HG03432 (cell line): ENCODE results near the gene ZNF598.
A peak's percentile ranks its signal among the peaks of the same experiment; 100 is the strongest.
"Not testable (repeated sequence)": the region's sequence is repeated elsewhere in the genome, so short reads cannot be mapped to it uniquely, and the experiment has no call there.

ENCODE experiments used
- ATAC-seq: cut with Tn5 transposase; IDR thresholded peaks from one replicate; pipeline ENCODE4 v1.9.1; 2021; ENCODE audit warnings: mild to moderate bottlenecking, moderate library complexity; ENCODE audit not compliant: unreplicated experiment

The ZNF598 gene

GRCh38 chr16:1960665-1961630, 48.7 kb downstream of the ZNF598 start:
- no peak for ATAC-seq

DNA sequence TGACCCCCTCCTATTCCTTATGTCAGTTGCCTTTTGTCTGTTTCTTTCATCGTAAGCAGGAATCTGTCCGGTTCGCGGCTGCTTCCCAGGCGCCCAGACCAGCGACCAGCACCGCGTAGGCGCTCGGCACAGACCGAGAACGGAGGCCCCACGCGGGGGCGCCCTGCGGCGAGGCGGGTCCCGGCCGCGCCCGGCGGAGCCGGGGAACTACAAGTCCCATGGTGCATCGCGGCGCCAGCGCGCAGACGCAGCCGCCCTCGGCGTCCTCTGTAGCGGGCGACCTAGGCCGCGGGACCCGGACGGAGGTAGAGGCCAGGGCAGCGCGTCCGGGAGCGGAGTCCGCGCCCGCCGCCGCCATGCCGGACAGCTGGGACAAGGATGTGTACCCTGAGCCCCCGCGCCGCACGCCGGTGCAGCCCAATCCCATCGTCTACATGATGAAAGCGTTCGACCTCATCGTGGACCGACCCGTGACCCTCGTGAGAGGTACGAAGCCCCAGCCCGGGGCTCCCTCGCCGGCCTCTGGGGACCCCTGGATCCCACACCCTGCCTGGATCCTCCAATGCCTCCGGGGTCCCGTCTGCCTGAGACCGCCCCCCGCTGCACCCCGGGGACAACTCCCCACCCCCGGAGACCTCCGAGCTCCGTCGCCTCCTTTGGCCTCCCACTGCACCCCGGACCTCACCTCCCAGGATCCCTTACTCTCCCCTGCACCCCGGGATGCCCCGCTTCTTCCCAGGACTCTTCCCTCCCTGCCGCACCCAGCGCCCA, 50.2 kb downstream of the ZNF598 start, which contains the start of gene NDUFB10:
NDUFB10 (plus strand) TSS at position 270 of the 771 bp plus-strand sequence; CDS start at position 357, 87 bp downstream.
- peak; percentile 75 for ATAC-seq

DNA sequence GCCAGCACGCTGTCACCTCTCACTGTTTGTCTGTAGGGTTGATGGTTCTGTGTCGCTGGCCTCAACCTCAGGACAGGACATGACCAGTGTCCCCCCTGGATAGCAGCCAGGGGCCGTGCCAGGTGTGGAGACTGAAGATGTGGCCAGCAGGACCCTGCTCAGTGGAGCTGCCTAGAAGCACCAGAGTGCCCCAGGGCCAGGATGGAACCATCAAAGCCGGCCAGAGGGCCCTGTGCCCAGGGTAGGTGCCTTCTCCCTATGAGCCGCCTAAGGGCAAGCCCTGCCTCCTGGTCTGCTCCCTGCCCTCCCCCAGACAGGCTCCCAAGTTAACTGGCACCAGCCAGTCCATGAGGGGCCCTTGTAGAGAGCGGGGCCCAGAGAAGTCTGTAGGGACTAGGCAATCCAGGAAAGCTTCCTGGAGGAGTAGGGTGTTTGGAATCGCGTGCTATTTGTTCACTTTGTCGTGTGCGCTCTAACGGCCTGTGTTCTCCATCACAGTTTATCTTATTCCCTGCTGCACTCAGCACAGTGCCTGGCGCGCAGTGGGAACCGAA, 50.8 kb downstream of the ZNF598 start:
- ATAC-seq: no peak

- not testable (repeated sequence) for ATAC-seq
Observed at GRCh38 chr16:1958143-1958491, 51.5 kb downstream of the ZNF598 start.

DNA sequence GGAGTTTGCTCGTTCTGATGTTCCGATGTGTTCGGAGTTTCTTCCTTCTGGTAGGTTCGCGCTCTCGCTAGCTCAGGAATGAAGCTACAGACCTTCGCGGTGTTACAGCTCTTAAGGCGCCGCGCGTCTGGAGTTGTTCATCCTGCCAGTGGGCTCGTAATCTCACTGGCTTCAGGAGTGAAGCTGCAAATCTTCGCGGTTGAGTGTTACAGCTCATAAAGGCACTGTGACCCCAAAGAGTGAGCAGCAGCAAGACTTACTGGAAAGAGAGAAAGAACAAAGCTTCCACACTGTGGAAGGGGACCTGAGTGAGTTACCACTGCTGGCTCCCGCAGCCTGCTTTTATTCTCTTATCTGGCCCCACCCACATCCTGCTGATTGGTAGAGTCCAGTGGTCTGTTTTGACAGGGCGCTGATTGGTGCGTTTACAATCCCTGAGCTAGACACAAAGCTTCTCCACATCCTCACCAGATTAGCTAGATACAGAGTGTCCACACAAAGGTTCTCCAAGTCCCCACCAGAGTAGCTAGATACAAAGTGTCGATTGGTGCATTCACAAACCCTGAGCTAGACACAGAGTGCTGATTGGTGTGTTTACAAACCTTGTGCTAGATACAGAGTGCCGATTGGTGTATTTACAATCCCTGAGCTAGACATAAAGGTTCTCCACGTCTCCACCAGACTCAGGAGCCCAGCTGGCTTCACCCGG, 52.0 kb downstream of the ZNF598 start:
- not testable (repeated sequence) for ATAC-seq

DNA sequence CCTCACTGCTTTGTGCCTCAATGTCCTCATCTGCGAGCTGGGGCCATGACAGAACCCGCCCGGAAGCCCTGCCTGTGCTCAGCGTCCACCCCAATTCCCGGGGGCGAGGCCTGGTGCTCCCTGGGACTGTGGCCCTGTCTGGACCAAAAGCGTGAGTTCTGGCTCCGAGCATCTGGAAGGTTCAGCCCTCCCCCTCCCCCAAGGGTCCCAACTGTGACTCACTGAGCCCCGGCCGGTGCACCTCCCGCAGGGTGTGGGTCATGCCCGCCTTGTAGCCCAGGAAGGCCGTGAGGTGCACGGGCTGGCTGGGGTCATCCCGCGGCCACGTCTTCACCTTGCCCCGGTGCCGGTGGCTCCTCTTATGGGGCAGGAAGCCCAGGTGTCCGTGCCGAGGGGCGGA, 55.9 kb downstream of the ZNF598 start:
- no peak for ATAC-seq

DNA sequence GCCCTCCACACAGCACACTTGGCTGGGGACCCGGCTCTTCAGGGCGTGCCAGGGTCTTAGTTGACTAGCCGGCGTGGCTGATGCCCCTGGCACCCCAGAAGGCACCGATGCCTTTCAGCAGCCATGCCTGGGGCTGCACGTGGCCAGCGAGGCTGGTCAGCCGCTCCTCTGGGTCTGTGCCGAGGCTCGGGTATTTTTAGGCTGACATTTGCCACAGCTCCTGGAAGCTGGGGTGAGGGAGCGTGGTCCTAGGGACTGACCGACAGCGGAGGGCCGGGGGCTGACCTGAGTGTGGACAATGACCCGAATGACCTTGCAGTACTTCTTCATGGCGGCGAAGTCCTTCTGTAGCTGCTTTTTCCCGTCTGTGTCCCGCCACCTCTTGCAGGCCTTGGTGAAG, 59.1 kb downstream of the ZNF598 start:
- ATAC-seq: no peak

DNA sequence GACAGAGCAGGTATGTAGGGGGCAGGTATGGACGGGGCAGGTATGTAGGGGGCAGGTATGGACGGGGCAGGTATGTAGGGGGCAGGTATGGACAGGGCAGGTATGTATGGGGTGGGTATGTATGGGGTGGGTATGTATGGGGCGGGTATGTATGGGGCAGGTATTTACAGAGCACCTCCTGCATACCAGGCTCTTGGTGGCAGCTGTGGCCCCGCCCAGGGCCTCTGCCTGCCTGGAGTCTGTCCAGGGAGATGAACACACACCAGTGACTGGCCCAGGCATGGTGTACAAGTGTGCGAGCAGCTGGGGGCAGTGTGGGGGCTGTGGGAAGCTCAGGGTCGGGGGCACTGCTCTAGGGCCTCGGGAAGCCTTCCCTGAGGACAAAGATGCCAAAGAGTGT, 59.6 kb downstream of the ZNF598 start:
- ATAC-seq: no peak

DNA sequence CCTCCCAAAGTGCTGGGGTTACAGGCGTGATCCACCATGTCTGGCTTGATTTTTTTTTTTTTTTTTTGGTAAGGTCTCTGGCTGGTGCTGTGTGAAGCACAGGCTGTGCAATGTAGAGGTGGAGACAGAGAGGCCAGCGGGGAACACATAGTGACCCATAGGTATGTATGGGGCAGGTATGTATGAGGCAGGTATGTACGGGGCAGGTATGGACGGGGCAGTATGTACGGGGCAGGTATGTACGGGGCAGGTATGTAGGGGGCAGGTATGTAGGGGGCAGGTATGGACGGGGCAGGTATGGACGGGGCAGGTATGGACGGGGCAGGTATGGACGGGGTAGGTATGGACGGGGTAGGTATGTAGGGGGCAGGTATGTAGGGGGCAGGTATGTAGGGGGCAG, 60.1 kb downstream of the ZNF598 start:
- ATAC-seq: no peak
